MV-4-11 (cell line): ENCODE data around the gene ATP5F1B.
A peak's percentile ranks its signal among the peaks of the same experiment; 100 is the strongest.

Source experiments
- DNase-seq: peaks from one replicate; lab custom pipeline; 2025; lab: John Stamatoyannopoulos, UW

ATP5F1B gene

DNA sequence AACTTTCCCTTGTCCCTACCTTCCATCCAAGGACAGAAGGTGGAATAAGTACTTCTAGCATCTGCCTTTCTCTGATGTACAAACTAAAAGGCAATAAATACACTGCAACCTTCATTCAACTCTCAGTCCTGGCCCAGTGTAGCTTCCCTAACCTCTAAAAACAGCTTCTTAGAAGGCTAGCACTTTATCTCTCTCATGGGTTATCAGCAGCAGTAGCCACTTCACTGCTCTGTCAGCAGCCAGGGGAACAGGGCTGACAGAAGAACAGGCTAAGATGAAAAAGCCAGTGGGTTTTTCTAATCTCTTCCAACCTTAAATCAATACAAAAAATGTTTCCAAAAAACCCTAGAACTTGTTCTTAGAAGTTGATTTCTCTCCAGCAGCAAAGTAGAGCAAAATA is 28.9 kb downstream of the ATP5F1B start:
- no peak for DNase-seq

DNA sequence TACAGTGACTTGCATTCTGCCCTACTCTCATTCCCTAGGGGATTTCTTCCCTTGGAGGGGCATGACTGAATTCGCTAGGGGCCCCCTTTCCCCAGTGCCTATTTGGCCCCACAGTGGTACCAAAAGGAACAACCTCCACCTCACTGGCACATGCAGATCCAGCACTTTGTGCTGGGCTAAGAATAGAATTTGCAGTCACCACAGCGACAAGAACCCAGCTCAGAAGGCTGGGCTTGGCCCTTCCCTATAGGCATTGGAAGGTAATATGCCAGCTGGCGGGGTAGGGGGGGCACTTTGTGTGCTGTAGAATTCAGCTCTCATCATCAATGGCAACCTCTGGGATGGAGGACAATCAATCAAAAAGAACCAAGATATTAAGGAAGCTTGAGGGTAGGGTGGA is 29.5 kb downstream of the ATP5F1B start:
- no peak for DNase-seq

DNA sequence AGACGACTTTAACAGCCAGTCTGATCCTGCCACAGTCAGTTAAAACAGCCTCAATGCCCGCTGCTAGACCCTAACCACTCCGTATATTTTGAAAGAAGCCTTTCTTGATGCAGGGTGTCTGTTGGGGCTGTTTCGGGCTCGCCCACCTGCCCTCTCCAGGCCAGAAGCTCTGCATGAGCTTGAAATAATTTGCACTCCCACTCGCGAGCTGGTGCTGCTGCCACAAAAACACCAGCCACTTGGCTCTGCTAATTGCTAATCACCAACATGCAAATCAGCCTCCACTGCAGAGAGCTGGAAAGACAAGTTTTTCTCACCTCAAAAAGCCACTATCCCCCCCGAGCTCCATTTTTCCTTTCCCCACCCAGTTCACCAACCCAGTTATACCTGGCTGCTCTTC is 31.2 kb downstream of the ATP5F1B start:
- no peak for DNase-seq

DNA sequence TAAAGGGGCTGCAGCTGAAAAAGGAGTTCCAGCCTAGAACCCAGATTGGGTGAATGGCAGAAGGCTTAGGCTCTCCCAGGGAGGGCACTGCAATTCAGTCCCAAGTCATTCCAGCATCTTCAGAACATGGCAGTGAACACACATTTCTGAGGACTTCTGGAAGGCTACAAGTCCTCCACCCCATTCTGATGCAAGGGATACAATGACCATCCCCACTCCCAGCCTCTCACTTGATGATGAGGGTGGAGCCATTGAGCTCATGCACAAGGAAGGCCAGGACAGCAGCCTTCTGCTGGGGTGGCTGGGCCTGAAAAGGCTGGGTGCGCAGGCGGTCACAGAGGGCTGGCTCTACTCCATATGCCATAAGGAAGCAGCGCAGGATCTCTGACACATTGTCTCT is 41.4 kb downstream of the ATP5F1B start:
- no peak for DNase-seq

DNA sequence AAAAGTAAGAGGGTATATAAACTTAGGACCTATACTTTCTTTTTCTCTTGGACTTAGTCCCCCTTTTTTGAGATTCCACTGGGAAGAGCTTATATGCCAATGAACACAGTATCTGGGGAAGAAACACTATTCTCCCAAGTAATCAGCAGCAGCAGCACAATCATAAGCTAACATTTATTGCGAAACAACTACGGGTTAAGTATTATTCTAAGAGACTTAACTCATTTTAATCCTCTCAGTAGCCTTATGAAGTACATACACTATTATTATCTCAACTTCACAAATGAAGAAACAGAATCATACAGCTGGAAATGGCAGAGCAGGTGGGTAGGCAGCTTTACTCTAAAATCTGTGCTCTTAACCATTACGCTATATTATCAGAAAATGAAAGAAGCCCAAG is 43.5 kb downstream of the ATP5F1B start:
- DNase-seq: no peak

DNA sequence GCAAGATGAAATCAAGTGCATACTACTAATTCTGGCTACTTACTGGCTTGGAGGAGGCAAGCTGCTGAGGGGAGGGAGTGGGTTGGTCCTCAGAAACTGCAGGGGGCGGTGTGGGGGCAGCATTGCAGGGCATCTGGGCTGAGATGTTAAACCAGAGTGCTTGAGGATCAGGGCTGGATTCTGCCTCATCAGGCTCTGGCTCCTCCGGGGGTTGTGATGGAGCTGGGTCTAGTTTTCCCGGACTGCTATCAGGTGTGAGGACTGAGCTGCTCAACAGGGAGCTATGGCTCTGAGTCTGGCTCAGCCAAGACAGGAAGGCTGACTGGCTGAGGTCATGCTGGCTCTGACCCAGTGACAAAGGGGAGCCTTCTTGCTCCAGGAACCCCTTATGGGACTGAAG is 44.3 kb downstream of the ATP5F1B start:
- no peak for DNase-seq

DNA sequence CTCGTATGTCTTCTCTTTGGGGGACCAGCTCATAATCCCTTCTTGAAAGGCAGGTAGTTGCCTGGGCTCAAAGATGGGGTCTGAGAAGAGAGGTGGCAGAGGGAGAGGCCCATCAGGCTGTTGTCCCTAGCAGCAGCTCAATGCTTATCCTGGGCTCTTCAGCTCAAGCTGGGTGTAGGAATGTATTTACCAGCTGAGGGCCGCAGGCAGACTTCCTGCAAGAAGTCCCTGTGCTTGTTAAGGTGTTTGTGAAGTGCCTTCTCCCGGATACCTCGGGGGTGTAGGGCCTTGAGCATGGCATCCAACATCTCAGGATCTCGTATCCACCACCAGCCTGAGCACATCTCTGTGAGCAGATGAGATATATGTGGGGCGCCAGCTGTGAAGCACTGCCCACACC is 45.0 kb downstream of the ATP5F1B start:
- DNase-seq: no peak

DNA sequence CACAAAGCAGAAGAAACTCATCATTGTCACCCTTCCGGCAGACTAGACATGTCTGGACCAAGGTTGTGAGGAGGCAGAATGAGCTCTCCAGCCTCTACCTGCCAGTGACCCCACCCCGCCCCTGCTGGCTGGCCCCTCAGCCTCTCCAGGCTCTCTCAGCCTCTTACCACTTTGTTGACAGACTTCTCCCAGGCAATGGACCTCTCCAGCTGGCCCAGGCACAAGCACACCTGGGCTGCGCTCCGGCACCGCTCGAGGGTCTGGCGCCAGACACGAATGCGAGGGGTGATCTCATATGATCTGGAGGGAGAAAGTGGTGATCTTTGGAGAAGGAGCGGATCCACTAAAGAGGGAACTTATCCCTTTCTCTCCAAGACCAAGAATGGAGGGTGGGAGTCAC is 46.0 kb downstream of the ATP5F1B start:
- DNase-seq: no peak

DNA sequence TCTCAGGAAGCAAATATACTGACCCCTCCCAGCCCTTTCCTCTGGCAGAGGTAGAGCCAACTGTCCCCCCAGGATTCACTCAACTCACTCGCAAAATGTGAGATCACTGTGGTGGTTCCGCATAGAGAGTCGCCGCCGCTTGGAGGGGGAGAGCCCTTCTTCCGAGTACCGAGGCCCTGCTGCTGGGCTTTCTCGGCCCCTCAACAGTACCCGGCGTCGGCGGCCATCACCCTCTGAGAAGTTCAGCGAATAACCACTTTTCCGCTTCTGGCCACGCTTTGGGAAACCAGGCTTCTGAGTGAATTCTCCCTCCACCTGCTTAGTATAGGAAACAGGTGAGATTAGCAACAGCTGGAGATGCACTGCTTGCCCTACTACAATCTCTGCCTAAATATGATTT is 46.7 kb downstream of the ATP5F1B start:
- DNase-seq: no peak

DNA sequence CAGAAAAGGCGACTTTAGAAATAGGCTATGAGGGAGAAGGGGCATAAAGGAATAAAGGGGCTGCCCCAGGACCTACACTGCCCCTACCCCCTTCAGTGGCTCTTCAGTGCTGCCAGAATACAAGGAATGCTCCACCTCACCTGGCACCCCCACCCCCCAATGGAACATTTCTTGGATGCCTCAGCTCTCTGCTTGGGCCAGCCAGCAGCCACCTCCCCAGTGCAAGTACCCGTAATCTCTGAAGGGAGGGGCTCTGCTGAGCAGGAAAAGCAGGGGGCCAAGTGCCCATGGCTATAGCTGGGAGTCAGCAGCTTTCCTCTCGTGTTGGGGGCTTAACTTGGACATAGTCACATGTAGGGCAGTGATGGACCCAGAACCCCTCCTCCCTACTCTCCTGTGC is 49.0 kb downstream of the ATP5F1B start:
- DNase-seq: no peak

DNA sequence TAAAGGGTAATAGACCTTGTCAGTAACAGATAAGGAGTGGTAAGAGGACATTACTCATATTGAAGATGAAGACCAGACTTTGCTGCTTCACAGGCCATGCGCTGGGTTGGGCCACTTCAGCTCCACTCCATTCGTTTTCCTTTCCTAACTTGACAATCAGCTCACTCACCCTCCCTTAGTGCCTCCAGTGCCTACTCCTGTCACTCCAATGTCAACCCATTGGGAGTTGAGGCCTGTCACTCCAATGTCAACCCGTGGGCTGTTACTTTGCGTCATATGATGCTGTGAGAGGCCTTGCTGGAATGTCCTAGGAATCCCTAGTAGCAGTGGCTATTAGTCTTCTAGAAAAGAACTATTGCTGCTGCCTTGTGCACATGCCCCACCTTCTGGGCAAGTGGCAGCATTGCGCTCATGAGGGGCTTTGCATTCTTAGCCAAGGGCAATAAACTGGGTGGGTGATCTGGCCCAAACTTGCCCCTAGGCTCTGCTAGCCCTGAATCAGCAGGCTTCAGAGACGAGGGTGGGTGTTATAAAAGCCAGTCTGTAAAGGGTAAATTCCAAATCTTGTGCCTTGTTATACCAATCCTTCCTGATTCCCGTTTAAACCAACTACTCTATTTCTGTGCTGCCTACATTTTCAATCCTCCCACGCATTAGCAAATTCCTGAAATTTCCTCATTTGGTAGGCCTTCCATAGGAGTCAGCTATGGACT is 51.7 kb downstream of the ATP5F1B start:
- DNase-seq: peak; percentile 30

DNA sequence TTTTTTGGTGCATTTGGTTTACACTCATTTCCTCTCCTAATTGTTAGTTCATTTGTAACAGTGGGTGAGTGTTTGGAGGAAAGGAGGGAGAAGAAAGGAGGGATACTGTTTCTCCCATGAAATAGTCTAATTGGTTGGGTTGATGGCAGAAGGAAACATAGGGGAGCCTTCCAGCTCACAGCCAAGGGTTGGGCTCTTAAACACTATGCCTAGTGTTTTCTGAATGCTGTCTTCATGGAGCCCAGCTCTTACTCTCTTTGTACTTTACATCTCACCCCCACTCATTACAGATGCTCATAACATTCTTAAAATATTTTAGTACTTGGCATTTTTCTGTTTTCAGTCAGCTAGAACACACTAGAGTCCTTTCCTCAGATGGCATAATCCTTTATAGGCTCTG is 53.8 kb downstream of the ATP5F1B start:
- DNase-seq: no peak

DNA sequence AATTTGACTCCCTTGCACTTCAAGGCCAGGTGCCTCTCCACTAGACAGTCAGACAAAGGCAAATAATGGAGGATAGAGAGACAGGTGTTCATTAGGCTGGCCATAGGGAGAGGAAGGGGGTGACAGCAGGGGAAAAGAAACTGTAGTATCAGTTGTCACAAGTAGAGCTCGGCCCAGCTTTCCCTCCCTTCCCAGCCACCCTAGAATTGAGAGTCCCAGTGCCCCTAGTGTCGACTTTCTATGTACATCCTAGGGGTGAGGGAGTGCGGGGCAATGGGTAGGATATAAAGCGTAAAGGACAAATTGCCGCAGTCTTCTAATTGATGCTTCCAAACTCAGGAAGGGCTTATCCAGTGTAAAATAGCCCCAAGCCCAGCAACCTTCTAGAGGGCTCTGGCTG is 54.7 kb downstream of the ATP5F1B start:
- no peak for DNase-seq

DNA sequence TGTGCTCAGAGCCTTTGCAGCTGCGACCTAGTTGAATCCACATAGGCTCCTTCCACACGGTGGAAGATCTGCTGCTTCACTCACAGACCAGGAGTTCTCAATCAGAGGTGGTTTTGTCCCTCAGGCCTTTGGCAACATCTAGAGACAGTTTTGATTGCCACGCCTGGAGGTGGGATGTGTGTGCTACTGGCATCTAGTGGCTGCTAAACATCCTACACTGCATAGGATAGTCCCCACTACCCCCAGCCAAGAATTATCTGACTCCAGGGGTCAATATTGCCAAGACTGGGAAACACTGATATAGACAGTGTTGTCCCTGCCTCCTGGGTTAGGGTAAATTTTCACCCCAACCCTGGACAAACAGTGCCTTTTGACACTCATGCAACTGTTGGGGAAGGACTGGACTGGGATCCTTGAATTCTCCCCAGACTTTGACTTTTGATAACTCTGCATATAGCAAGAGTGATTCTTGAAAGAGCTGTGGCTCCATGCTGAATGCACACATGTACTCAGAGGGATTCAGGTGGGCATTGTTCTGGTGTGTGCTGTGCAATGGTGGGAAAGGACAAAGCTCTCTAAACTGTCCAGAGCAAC is 55.5 kb downstream of the ATP5F1B start:
- peak; percentile 14 for DNase-seq

DNA sequence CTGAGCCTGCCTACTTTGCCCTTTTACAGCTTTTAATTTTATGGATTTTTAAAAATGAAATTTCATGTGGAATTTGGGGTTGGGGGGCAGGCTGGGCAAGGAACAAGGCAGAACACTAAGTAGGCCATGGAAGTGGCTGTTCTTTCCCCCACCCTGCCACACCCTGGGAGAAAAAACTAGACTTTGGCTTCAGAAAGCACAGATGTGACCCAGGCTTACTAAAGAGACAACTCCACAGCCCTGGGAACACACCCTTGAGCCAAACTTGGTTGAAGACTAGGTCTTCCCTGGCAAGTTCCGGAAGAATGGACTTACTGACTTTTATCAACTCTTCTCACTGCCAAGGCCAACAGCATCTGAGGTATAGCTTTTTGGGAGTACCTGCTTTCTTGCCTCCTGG is 56.0 kb downstream of the ATP5F1B start:
- no peak for DNase-seq
